ACC112 (cell line): Measurements from ENCODE around the gene RIOK3.
"Not testable (repeated sequence)": the region's sequence is repeated elsewhere in the genome, so short reads cannot be mapped to it uniquely, and the experiment has no call there.

Experiments used
- H2AFZ ChIP-seq: fragments of 200-600 bp; sonication (generic); one replicate; pipeline ENCODE4 v1.6.0; 2017; ENCODE audit warnings: antibody characterized with exemption, low read length; ENCODE audit not compliant: unreplicated experiment
- H3K27ac ChIP-seq: fragments of 200-600 bp; sonication (generic); 2 replicates; pipeline ENCODE4 v1.5.1; 2014; ENCODE audit warnings: low read depth, mild to moderate bottlenecking, antibody characterized with exemption, low read length, moderate library complexity
- H3K27me3 ChIP-seq: fragments of 200-600 bp; sonication (generic); 2 replicates; pipeline ENCODE4 v1.6.1; 2014; ENCODE audit warnings: mild to moderate bottlenecking, antibody characterized with exemption, low read length, moderate library complexity, mixed read lengths; ENCODE audit not compliant: insufficient read depth
- H3K36me3 ChIP-seq: fragments of 200-600 bp; sonication (generic); 2 replicates; pipeline ENCODE4 v1.6.1; 2016; ENCODE audit warnings: mild to moderate bottlenecking, antibody characterized with exemption, low read length, moderate library complexity, mixed read lengths; ENCODE audit not compliant: insufficient read depth
- H3K4me1 ChIP-seq: fragments of 200-600 bp; sonication (generic); one replicate; pipeline ENCODE4 v1.6.1; 2016; ENCODE audit warnings: low read length, mixed read lengths; ENCODE audit not compliant: insufficient read depth, unreplicated experiment, control insufficient read depth
- H3K4me3 ChIP-seq: fragments of 200-600 bp; sonication (generic); 2 replicates; pipeline ENCODE4 v1.5.1; 2014; ENCODE audit warnings: mild to moderate bottlenecking, low read depth, low read length
- H3K79me2 ChIP-seq: fragments of 200-600 bp; sonication (generic); one replicate; pipeline ENCODE4 v1.6.0; 2016; ENCODE audit warnings: low read length; ENCODE audit not compliant: control insufficient read depth, unreplicated experiment, insufficient read depth

Gene RIOK3

DNA sequence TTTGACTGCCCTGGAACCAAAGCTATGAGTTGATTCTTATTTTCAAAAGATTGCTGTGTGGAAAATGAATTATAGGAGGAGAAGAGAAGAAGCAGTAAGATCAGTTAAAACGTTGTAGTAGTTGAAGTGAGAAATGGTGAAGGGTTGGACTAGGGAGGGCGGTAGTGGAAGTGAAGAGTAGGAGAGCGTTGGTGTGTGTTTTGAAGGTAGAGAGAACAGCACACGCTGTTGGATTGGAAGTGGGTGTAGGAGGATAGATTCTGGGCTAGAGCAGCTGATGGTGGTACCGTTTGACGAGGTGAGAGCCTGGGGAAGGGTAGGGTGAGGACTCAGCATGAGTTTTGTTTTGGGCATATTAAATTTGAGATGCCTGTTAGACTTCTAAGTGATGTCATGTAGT is 18.4 kb downstream of the RIOK3 start:
- no peaks in the 10 kb centered on the region for H3K27me3 ChIP-seq
- H3K4me3 ChIP-seq = no peak overlapping the region
- no peak overlapping the region for H3K27ac ChIP-seq
- H3K79me2 ChIP-seq = peaks cover 2% of the 10 kb centered on the region
- H3K36me3 ChIP-seq = peaks cover 41% of the 10 kb centered on the region
- H2AFZ ChIP-seq = no peak overlapping the region
- H3K4me1 ChIP-seq = no peaks in the 10 kb centered on the region

DNA sequence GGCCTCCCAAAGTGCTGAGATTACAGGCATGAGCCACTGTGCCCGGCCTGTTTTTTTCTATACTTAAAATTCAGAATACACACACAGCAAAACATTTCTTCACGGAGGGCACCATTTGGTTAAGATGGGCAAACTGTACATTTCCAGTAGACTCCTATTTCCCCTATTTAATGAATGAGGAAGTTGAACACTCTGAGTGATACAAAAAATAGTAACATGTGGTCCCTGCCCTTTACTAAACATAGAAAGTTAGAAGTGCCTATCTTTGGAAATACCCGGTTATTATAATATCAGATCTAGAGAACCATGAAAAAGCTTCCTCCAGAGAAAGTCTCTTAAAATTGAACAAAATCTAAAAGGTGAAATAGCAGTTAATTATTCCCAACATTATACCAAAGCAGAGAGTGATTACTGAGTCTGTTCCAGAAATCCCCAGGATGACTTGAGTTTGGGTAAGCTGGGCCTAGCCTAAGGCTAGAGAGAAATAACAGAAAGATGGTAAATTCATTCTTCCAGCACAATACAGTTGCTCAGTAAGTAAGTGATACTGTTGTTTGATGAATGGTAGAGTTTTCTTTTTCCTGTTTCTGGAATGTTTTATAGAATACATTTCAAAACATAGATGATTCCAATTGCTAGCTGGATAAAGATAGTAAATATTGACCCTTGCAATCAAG is 26.9 kb downstream of the RIOK3 start:
- H3K4me1 ChIP-seq = no peaks in the 10 kb centered on the region
- no peak overlapping the region for H3K27ac ChIP-seq
- H3K27me3 ChIP-seq = no peaks in the 10 kb centered on the region
- H2AFZ ChIP-seq = no peak overlapping the region
- H3K79me2 ChIP-seq = no peaks in the 10 kb centered on the region
- peaks cover 30% of the 10 kb centered on the region for H3K36me3 ChIP-seq
- no peak overlapping the region for H3K4me3 ChIP-seq

DNA sequence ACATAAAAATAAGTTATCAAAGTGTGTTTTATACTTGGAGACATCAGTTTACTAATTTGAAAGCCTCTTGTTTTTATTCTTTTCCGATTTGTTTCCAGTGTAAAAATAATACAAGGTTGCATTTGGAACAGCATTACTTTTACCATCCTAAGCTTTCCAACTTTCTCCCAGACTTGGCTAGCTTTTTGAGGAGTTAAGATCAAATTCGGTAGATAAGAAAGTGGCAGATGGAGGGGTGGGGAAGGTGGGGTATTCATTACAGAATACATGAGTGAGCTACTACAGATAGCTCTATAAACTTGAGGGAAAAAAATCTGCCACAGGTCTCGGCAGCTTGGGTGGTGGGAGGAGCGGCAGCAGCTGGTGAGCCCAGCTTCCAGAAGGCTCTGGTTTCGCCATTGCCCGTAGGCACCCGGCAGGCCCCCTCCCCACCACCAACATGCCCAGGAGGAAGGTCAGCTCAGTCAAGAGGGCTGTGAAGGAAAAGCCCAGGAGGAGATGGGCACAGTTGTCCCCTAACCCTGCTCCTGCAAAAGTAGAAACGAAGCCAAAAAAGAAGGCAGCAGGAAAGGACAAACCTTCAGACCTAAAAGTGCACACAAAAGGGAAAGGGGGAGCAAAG is 31.6 kb downstream of the RIOK3 start:
- Histone ChIP-seq H3K4me3 (no peak overlapping the region), H2AFZ (no peak overlapping the region), H3K4me1 (no peaks in the 10 kb centered on the region), H3K79me2 (no peaks in the 10 kb centered on the region), H3K36me3 (peaks cover 17% of the 10 kb centered on the region), H3K27me3 (no peaks in the 10 kb centered on the region), H3K27ac (no peak overlapping the region)

DNA sequence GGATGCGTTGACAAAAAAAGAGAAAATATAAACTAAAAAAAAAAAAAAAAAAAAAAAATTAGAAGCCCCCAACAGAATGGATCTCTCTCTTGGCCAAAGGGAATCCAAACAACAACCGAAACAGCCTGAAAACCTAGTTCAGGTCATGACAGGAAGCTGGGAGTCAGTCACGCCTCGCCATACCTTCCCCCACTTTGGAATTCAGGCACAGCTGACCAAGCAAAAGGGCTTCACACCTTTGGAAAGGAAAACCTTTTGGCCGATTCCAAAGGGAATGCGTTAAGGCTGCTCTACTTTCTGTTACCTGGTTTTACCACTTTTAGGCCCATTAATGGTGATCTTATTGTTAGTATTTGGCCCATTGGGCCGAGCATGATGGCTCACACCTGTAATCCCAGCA is 32.3 kb downstream of the RIOK3 start:
- no peak overlapping the region for H3K27ac ChIP-seq
- H2AFZ ChIP-seq = no peak overlapping the region
- H3K27me3 ChIP-seq = no peaks in the 10 kb centered on the region
- H3K4me3 ChIP-seq = no peak overlapping the region
- no peaks in the 10 kb centered on the region for H3K79me2 ChIP-seq
- H3K36me3 ChIP-seq = peaks cover 12% of the 10 kb centered on the region
- no peaks in the 10 kb centered on the region for H3K4me1 ChIP-seq

DNA sequence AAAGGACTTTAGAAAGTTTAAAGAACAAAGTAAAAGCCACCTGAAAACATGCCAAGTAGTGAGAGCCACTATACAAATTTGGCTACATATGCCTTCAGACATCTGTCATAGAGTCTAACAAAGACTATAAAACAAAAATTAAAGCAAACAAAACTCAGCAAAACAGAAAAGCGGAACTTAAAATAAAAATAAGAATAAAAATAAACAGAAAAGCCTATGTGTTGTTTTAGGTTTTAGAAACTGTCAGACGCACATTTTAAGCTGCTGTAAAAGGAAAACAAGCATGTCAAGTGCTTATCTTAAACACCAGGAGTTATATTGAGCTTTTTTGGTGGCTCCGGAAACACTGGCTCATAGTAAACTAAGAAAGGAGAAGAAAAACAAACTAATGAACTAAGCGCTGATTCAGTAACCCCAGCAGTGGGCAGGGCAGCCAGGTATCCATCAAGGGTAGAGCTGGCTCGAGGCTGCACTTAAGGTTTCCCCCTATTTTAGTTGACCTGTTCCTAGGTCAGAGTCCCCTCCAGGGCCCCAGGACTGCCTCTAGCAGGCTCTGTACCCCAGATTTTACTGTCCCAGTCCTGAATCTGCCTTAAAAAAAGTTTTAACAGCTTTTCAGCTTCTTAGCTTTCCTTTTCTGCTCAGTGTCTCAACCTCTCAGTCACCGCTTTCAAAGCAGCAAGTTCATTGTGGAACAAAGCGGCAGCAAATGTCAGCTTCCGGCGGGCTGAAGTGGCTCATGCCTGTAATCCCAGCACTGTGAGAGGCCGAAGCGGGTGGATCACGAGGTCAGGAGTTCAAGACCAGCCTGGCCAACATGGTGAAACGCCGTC is 34.9 kb downstream of the RIOK3 start:
- H2AFZ ChIP-seq = no peak overlapping the region
- no peaks in the 10 kb centered on the region for H3K27me3 ChIP-seq
- no peak overlapping the region for H3K4me3 ChIP-seq
- H3K4me1 ChIP-seq = no peaks in the 10 kb centered on the region
- no peaks in the 10 kb centered on the region for H3K79me2 ChIP-seq
- H3K27ac ChIP-seq = no peak overlapping the region
- no peaks in the 10 kb centered on the region for H3K36me3 ChIP-seq

DNA sequence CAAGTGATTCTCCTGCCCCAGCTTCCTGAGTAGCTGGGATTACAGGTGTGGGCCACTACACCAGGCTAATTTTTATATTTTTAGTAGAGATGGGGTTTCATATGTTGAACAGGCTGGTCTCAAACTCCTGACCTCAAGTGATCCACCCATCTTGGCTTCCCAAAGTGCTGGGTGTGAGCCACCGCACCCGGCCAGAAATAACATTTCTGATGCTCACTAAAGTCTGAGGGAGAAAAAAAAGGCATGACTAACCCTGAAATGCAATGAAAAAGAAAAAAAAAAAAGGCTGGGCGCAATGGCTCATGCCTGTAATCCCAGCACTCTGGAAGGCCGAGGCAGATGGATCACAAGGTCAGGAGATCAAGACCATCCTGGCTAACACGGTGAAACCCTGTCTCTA is 36.5 kb downstream of the RIOK3 start:
- not testable (repeated sequence) for H3K27ac ChIP-seq, H3K27me3 ChIP-seq, H2AFZ ChIP-seq, H3K4me3 ChIP-seq, H3K36me3 ChIP-seq, H3K4me1 ChIP-seq, H3K79me2 ChIP-seq

DNA sequence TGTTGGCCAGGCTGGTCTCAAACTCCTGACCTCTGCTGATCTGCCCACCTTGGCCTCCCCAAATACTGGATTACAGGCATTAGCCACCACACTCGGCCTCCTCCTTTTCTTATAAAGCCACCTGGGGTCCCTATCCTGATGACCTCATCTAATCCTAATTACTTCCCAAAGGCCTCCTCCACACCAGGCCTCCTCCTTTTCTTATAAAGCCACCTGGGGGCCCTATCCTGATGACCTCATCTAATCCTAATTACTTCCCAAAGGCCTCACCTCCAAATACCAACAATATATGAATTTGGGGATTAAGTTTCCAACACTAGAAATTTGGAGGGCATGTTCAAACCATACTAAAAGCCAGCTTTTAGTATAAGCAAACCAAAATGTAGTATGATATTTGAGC is 40.6 kb downstream of the RIOK3 start:
- no peak overlapping the region for H2AFZ ChIP-seq
- no peak overlapping the region for H3K4me3 ChIP-seq
- no peaks in the 10 kb centered on the region for H3K27me3 ChIP-seq
- H3K36me3 ChIP-seq = no peaks in the 10 kb centered on the region
- no peak overlapping the region for H3K27ac ChIP-seq
- H3K79me2 ChIP-seq = no peaks in the 10 kb centered on the region
- H3K4me1 ChIP-seq = no peaks in the 10 kb centered on the region

DNA sequence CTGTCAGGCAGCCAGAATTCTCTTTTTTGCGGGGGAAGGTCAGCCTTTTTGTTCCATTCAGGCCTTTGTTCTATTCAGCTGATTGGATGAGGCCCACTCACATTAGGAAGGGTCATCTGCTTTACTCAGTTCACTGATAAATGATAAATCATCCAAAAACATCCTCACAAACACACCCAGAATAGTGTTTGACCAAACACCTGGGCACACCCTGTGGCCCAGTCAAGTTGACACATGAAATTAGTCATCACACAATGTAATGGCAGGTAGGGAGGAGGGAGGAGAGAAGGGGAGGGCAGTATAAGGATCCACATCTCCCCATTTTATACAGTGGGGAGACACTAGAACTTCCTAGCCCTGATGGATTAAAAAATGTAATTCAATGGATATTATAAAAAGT is 41.9 kb downstream of the RIOK3 start:
- Histone ChIP-seq H2AFZ (no peak overlapping the region), H3K4me3 (no peak overlapping the region), H3K36me3 (no peaks in the 10 kb centered on the region), H3K27ac (no peak overlapping the region), H3K79me2 (no peaks in the 10 kb centered on the region), H3K27me3 (no peaks in the 10 kb centered on the region), H3K4me1 (peaks cover 6% of the 10 kb centered on the region)

DNA sequence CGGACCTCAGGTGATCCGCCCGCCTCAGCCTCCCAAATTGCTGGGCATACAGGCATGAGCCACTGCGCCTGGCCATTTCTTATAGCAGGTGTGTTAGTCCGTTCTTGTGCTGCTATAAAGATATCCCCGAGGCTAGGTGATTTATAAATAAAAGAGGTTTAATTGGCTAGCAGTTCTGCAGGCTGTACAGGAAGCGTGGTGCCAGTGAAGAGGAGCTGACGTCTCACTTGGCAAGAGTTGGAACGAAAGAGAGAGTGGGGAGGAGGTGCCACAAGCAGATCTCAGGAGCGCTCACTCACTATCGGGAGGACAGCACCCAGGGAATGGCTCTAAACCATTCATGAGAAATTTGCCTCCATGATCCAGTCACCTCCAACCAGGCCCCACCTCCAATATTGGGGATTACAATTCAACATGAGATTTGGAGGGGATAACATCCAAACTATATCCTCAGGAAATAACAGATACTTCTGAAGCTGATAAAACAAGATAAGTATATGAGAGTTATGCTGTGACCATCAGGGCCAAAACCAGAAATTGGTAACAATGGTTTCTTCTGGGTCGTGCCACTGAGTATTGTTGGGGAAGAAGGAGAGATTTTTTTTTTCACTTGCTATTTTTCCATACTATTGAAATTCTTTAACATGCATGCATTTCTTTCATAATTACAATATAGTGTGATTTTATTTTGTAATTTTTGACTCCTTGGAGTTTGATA is 42.8 kb downstream of the RIOK3 start:
- Histone ChIP-seq H3K27me3 (no peaks in the 10 kb centered on the region), H3K27ac (no peak overlapping the region), H3K36me3 (no peaks in the 10 kb centered on the region), H3K4me3 (no peak overlapping the region), H2AFZ (no peak overlapping the region), H3K4me1 (peaks cover 6% of the 10 kb centered on the region), H3K79me2 (no peaks in the 10 kb centered on the region)

DNA sequence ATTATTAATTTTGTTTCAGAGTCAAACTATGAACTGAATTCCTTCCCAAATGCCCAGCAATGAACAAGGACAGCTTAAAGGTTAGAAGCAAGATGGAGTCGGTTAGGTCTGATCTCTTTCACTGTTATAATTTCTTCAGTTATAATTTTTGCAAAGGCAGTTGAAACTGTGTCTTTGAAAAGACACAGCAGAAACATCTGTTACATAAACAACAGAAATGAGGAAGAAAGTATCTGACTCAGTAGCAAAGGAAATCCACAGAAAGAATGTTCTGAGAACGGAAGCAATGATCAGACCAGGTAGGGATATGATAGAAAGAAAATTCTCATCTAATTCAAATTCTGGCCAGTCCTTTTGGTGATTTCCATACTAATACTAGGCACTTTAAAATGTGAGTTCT is 45.0 kb downstream of the RIOK3 start:
- no peaks in the 10 kb centered on the region for H3K79me2 ChIP-seq
- no peaks in the 10 kb centered on the region for H3K36me3 ChIP-seq
- H3K27ac ChIP-seq = no peak overlapping the region
- no peaks in the 10 kb centered on the region for H3K27me3 ChIP-seq
- H3K4me3 ChIP-seq = no peak overlapping the region
- peaks cover 13% of the 10 kb centered on the region for H3K4me1 ChIP-seq
- no peak overlapping the region for H2AFZ ChIP-seq
